SIG-M5 treated with dmso at 0.1 percent for 504 hours (cell line): ENCODE results near the gene TMEM47.

Source experiments
- DNase-seq: peaks from one replicate; lab custom pipeline; 2025; ENCODE audit not compliant: unreplicated experiment; lab: John Stamatoyannopoulos, UW

TMEM47 gene

DNA sequence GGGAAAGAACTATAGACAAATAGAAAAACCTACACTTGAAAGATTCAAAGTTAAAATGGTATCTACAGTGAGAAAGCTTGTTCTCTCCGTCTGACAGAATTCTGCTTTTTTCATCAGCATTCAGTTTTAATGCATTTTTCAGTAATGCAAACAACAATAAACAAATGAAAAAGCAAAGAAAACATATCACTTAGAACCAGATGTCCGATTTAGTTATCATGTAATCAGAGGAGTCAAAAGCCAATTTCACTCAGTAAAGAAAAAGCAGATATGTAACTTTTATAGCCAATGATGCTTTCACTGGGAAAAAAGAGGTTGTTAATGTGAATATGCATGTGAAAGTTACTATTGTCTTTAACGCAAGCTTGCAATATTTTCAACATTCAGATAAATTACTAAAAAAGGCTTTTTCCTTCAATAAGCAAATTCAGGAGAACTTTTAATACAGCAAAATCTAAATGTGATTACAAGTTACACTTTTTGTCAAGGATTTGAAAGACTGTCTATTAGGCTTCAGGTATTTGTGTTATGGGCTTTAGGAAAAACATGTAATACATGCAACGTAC lies 70.7 kb downstream of the TMEM47 start:
- DNase-seq, result no peak

DNA sequence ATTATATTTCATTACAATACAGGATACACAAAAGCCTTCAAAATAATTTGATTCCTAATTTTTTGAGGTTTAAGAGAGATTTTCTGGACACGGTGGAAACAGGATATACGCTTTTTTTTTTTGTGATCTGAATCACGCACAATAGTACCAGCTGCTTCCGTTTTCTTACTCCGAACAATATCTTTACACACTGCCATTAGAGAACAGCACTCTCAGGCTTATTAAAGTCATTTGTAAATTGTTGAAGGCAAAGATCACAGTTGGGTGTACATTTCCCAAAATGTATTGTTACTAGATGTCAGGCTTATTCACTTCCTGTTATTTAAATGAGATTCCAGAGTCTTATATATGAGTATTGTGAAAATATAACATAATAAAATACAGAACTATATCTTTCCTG lies 71.5 kb downstream of the TMEM47 start:
- DNase-seq, result no peak

DNA sequence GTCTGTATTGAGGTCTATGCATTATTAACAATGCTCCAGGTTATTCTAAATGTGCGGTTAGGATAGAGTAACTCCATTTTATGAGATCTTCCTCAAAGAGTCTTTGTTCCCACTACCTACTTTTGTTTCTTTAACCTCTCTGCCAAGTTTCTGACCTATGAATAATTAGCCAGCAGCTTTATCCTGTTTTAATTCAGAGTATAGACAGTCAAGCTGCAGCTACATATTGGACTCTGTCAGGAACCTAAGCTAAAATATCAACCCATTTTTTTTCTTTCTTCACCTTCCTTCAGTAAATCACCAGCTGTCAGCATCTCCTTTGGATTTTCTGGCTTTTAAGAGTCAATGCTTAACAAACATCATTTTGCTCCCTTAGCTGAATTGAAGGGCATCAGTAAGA lies 72.3 kb downstream of the TMEM47 start:
- no peak for DNase-seq

DNA sequence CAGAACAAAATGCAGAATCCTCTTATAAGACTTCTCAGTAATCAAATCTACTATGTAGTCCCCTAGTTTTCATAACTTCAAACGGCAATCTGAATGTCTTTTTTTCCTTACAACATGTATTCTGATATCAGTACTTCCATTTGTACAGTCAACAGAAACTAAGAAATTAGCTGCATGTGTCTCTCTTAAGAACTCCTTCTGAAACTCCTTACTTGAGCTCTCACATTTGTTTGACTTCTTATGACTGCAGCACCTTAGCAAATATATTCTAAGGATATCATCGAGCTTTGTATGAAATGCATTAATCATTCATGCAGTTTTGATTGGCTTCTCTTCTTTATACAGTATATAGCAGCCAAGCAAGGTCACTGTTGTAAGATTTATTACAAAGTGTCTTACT lies 77.0 kb downstream of the TMEM47 start:
- no peak for DNase-seq

DNA sequence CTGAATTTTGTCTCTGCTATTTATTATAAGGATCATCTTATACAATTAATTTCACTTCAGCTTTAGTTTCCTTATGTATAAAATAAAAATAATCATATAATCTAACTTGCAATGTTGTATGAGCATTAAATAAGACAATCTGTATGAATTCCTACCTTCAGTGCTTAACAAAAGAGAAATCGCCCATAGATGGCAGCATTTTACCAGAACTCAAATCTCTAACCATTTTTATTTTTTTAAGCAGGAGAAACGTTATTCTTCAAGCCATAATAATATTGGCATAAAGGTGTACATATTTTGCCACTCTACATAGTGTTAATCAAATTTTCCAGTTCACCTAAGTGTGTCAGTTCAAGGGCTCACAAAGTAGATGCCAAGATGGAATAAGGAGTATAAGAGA lies 78.8 kb downstream of the TMEM47 start:
- DNase-seq, result peak; percentile 1
